WTC11 (cell line): ENCODE data around the gene DNAH1. TPM values are rescaled to one million over a fixed set of nuclear protein-coding genes. Genes with fewer than 3 reads are reported as not detected.

ENCODE experiments used
- ATAC-seq: fragments of 200-7000 bp; cut with Tn5 transposase; 2 replicates; pipeline ENCODE4 v1.10.0; 2021; ENCODE audit warnings: mild to moderate bottlenecking, moderate library complexity
- CTCF ChIA-PET: fragments of 300-600 bp; sonication (Branson Sonifier 250); formaldehyde crosslinking; loops from one replicate; lab custom pipeline; 2021; ENCODE audit warnings: antibody characterized with exemption; lab: Charles Lee
- POLR2A ChIA-PET: fragments of 350-600 bp; sonication (Branson Sonifier 250); formaldehyde crosslinking; loops from one replicate; lab custom pipeline; 2021; ENCODE audit warnings: antibody characterized with exemption; lab: Charles Lee
- DNase-seq: peaks from one replicate; pipeline ENCODE4 v3.0.0; 2021; ENCODE audit warnings: low spot score
- H3K27ac Mint-ChIP-seq: 2 replicates; pipeline ENCODE4 v1.8.0; 2021; ENCODE audit warnings: mixed read lengths
- H3K27me3 Mint-ChIP-seq: 2 replicates; pipeline ENCODE4 v1.8.0; 2021; ENCODE audit warnings: low read depth, mild to moderate bottlenecking, moderate library complexity, mixed read lengths
- H3K36me3 Mint-ChIP-seq: 2 replicates; pipeline ENCODE4 v1.8.0; 2021; ENCODE audit warnings: mixed read lengths
- H3K4me1 Mint-ChIP-seq: 2 replicates; pipeline ENCODE4 v1.8.0; 2022; ENCODE audit warnings: mixed read lengths
- H3K4me3 Mint-ChIP-seq: 2 replicates; pipeline ENCODE4 v1.8.0; 2021; ENCODE audit warnings: mild to moderate bottlenecking, moderate library complexity, mixed read lengths
- H3K9me3 Mint-ChIP-seq: 2 replicates; pipeline ENCODE4 v1.8.0; 2021; ENCODE audit warnings: mixed read lengths
- ARID4B ChIP-seq: sonication (generic); formaldehyde crosslinking; IDR thresholded peaks from 2 replicates; pipeline ENCODE4 v1.8.0; 2023; ENCODE audit warnings: missing genetic modification reagents, mild to moderate bottlenecking, borderline replicate concordance
- ERG ChIP-seq: fragments of 250-450 bp; sonication (Bioruptor Pico); IDR thresholded peaks from 2 replicates; pipeline ENCODE4 v1.8.0; 2021; ENCODE audit warnings: mild to moderate bottlenecking
- JUN ChIP-seq: sonication (generic); formaldehyde crosslinking; IDR thresholded peaks from 2 replicates; pipeline ENCODE4 v1.8.0; 2023; ENCODE audit warnings: mild to moderate bottlenecking, missing genetic modification reagents
- USF2 ChIP-seq: sonication (generic); formaldehyde crosslinking; IDR thresholded peaks from 2 replicates; pipeline ENCODE4 v1.8.1; 2023; ENCODE audit warnings: mild to moderate bottlenecking, missing genetic modification reagents, moderate library complexity
- ZNF425 ChIP-seq: fragments of 250-450 bp; sonication (Bioruptor Pico); conservative IDR thresholded peaks from 2 replicates; pipeline ENCODE4 v1.9.0; 2021; ENCODE audit warnings: mild to moderate bottlenecking
- ZNF512 ChIP-seq: sonication (generic); formaldehyde crosslinking; IDR thresholded peaks from 2 replicates; pipeline ENCODE4 v1.8.1; 2022; ENCODE audit warnings: missing genetic modification reagents, borderline replicate concordance
- total RNA-seq: library from RNA; stranded (reverse); gene quantifications from 3 replicates; pipeline ENCODE4 v1.2.3, GENCODE V29; 2021

The DNAH1 gene
- total RNA-seq, 1 experiment from 2014 or later = 1.5 TPM

GRCh38 chr3:52395503-52395865 is 79.4 kb downstream of the DNAH1 start (continued):
- TF ChIP-seq ARID4B (CRISPR knock-in tag) (no peak), ERG (CRISPR knock-in tag) (no peak), JUN (no peak), USF2 (CRISPR knock-in tag) (no peak), ZNF512 (CRISPR knock-in tag) (no peak), ZNF425 (CRISPR knock-in tag) (no peak)

- Mint-ChIP-seq H3K27me3 (peaks cover 5% of the 10 kb centered on the region; the same call in 1 of the 2 replicates), H3K4me3 (no peak overlapping the region), H3K4me1 (no peaks in the 10 kb centered on the region), H3K36me3 (0 out of 2 replicates have a peak, but pooled peaks cover under 1% of the 10 kb centered on the region), H3K27ac (no peak overlapping the region), H3K9me3 (no peaks in the 10 kb centered on the region)
- no peak for TF ChIP-seq ZNF512 (CRISPR knock-in tag)
- POLR2A ChIA-PET = no interaction called here
- CTCF ChIA-PET = interaction anchor here (0.6 to 2.3 kb wide), 3 partner anchors 8 to 1606 kb away, joined by 3 to 13 read pairs (median 4); no protein-coding TSS in a partner anchor
- DNase-seq = no peak
- ATAC-seq = no peak
Measured at GRCh38 chr3:52396011-52396906, 80.1 kb downstream of the DNAH1 start.
